ENCODE results near the gene LBX1.

DNA sequence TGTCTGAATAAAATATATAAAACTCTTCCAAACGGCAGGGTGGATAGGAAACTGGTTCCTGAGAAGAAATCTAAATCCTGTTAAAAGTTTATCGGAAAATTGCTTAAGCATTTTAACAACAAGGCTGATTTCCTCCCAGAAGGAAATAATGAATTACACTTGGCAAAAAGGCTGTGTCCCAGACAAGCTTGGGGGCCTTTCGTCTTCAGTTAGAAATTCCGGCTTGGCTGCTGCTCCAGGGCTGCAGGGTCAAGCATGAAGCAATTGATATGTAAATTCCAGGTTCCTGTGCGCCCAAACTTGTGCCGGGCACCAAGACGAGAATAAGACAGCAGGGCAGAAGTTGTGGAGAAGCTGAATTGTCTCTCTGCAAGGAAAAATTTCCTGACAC lies 38.0 kb upstream of the LBX1 start:
- TF ChIP-seq, protein P1, sequence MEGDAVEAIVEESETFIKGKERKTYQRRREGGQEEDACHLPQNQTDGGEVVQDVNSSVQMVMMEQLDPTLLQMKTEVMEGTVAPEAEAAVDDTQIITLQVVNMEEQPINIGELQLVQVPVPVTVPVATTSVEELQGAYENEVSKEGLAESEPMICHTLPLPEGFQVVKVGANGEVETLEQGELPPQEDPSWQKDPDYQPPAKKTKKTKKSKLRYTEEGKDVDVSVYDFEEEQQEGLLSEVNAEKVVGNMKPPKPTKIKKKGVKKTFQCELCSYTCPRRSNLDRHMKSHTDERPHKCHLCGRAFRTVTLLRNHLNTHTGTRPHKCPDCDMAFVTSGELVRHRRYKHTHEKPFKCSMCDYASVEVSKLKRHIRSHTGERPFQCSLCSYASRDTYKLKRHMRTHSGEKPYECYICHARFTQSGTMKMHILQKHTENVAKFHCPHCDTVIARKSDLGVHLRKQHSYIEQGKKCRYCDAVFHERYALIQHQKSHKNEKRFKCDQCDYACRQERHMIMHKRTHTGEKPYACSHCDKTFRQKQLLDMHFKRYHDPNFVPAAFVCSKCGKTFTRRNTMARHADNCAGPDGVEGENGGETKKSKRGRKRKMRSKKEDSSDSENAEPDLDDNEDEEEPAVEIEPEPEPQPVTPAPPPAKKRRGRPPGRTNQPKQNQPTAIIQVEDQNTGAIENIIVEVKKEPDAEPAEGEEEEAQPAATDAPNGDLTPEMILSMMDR (IDR thresholded peaks at IDR 0.05) = no peak
- TF ChIP-seq POLR2A (IDR thresholded peaks at IDR 0.05) (no peak), POLR2AphosphoS5 (IDR thresholded peaks at IDR 0.05; ENCODE audit: insufficient read depth in 1 of 2, low read depth in 1 of 2) (no peak)

Measured in vagina (tissue), 2 donors.